Smooth muscle cell of the brain vasculature (primary cell): ENCODE results near the gene SEL1L.
"Not testable (repeated sequence)": the region's sequence is repeated elsewhere in the genome, so short reads cannot be mapped to it uniquely, and the experiment has no call there.

Experiments
- DNase-seq: peaks from one replicate; pipeline ENCODE4 v3.0.0-alpha.2; 2012; ENCODE audit warnings: low read depth, low spot score

SEL1L gene

DNA sequence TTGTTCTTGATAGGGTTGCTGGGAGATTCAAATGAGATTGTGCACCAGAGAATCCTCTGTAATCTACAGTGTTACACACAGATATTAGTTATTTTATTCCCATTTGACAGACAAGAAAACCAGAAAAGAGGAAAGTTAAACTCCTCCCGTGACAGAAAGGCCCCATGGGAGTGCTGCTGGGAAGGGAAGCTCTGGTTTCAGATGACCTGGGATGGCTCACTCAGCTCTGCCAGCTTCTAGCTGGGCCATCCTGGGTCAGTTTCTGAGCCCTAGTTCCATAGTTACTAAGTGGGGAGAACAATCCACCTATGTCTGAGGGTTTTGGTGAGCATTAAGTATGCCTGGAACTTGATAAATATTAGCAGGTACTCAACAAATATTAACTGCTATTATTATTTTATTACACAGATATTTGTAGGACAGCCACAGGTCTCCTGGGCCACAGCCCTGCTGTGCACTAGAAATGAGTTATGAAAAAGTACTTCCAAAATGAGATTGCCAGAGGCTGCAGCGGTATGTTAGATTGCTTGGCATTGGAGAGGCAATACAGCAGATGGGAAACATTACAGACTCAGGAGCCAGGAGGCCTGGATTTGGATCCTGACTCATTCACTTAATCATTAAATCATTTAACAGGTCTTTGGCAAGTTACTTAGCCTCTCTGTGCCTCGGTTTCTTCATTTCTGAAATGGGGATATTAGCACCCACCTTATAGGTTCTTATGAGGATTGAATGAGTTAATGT is 86.5 kb downstream of the SEL1L start:
- DNase-seq = no peak

DNA sequence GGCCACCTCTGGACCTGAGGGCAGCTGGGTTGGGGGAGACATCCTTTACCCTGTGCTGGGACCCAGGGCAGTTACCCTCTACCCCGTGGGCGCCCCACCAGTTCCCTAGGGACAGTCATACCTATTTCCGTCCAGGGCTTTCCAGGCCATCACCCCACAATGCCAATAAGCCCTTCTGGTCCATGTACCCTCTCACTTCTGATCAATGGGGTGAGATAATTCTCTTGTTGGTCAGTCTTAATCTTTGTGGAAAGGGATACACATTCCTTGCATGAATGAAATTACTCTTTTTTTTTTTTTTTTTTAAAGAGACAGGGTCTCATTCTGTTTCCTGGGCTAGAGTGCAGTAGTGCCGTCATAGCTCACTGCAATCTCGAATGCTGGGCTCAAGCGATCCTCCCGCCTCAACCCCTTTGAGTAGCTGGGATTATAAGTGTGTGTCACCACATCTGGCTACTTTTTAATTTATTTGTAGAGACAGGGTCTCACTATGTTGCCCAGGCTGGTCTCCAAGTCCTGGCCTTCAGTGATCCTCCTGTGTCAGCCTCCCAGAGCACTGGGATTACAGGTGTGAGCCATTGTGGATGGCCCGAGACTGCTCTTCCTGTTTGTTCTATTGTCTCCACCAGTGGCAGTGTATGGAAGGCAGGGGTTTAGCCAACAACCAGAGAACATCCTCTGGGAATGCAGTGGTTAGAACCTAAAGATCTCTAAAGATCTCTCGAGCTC is 87.2 kb downstream of the SEL1L start:
- DNase-seq = no peak

DNA sequence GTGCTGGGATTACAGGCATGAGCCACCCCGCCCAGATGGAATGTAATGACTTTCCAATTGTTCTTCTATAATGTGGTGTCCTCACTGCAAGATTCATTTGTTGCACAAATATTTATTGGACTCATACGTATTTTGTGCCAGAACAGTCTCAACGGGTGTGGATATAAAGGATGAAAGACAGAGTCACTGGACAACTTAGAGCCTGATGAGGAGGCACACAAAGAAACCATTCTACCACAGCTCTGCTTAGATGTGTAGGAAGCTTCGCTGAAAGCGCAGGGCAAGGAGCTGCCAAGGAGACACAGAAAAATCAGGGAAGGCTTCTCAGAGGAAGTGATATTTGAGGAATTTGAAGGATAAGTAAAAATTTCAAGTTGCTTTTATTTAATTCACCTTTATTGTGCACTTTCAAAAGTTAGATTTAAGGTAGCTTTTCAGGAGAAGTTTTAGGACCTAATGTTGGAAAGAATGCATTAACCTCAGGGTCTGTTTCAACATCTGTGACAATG is 92.0 kb downstream of the SEL1L start:
- no peak for DNase-seq

- no peak for DNase-seq
Measured at GRCh38 chr14:81440041-81440440, 93.6 kb downstream of the SEL1L start.

DNA sequence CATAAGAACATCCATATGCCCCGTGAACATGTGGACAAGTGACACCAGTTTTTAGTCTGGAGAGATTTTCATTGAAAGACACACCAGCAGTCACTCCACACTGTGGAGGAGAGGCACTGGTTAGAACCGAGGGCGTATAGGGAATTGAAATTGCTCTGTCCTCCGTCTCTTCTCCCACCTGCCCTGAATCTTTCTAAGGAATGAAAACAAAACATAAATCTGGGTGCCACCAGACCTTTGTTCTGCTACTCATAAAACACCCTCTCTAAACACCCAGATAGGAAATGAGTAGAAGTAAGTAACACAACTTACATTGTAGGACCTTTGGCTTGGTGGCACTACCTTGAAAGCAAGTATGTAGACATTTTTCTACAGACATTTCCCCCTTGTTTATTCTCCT is 96.4 kb downstream of the SEL1L start:
- DNase-seq = no peak

- no peak for DNase-seq
Measured at GRCh38 chr14:81436296-81437138, 97.1 kb downstream of the SEL1L start.

- DNase-seq = no peak
Measured at GRCh38 chr14:81435391-81436295, 98.0 kb downstream of the SEL1L start.

DNA sequence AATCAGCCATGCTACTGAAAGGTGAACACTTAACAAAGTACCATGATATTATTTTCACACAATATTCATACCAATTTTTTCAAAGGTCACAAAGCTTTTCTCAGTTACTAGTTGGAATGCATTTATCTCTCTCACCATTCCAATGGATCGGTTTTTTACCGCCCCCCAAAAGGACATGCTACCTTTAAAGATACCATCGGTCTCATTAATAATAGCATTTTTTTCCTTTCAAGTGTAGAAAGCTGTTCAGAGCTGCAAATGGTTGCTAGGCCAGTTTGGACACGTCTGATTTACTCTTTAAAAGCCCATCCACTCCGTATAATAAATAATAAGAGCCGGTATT is 98.6 kb downstream of the SEL1L start:
- no peak for DNase-seq

GRCh38 chr14:81434230-81434629 is 99.4 kb downstream of the SEL1L start:
- DNase-seq = no peak

DNA sequence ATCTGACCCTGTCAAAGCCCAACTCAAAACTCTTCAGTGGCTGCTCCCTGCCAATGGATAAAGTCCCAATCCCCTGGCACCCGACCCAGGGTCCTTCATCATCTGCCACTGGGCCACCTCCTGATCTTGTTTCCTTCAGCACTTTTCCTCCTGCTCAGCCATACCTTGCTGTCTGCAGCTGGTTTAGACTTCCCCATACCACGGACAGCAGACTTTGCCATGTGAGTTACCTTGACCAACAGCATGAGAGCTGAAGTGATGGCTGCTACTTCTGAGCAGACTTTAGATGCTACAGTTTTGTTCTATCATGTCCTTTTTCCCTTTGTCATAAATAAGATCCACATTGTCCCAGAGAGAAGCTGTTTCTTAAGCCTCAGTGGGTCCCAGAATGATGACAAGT is 100.3 kb downstream of the SEL1L start:
- no peak for DNase-seq

DNA sequence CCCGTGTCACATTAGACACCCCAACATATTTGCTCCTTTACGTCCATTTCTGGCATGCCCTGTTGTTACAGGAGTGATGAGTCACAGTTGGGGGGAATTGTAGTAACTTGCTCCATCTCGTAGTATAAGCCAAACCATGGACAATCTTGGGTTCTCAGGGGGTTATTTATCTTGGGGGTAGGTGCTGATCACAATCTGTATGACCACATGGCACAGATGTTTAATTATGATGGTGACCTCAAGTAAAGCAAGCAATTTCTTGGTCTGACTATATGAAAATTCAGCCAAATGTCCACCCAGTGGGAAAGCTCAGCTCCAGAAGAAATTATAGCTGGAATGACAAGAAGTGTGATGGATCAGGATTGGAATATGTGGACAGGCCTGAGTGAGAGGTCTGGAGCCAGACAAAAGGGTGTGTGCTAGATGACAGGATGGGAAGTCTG is 101.4 kb downstream of the SEL1L start:
- no peak for DNase-seq

DNA sequence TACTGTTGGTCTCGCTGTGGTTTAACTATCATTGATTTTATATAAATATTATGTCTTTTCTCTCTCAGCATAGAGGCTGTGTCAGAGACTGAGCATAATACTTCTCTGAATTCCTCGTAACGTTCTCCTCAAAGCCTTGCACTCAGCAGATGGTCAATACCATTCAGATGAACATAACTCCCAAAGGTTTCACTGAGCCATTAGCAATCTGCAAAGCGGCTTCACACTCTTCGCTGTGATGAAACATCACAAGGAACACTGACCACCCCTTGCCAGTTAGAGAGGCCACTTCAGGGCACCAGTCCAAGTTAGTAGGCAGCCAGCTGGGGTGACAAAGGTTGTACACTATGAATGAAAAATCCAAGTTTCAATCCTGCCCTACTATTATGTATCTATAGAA is 103.4 kb downstream of the SEL1L start:
- no peak for DNase-seq

GRCh38 chr14:81429749-81430148 is 103.9 kb downstream of the SEL1L start:
- not testable (repeated sequence) for DNase-seq

GRCh38 chr14:81429028-81429427 is 104.6 kb downstream of the SEL1L start:
- no peak for DNase-seq

DNA sequence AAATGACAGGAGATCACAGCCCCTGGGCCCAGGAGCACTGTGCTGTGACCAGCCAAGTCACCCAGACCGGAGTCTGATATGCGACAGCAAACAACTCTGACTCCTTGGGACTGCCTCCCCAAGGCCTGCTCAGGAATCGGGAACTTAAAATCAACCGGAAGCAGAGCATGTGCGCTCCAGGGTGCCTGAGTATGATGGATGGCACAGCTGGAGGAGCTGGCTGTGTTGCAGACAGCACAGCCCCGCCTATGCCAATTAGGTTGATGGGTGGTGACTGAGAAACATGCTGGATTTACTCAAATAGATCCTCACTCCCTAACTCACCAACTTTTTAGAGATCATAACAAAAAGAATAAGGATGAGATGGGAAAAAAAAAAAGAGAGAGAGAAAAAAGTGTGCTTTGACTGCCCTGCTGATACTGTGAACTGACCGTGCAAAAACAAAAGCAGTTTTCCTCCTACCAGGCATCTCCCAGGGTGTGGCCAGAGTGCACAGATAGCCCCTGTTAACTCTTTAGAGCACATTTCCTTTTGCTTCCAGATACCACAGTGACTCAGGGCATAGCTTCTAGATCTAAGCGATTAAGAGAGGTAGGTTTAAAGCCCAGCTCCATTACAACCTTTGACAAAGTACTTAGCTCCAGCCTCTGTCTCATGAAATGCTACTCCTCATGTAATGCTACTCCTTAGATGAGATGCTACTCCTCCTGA is 106.2 kb downstream of the SEL1L start:
- DNase-seq = no peak

DNA sequence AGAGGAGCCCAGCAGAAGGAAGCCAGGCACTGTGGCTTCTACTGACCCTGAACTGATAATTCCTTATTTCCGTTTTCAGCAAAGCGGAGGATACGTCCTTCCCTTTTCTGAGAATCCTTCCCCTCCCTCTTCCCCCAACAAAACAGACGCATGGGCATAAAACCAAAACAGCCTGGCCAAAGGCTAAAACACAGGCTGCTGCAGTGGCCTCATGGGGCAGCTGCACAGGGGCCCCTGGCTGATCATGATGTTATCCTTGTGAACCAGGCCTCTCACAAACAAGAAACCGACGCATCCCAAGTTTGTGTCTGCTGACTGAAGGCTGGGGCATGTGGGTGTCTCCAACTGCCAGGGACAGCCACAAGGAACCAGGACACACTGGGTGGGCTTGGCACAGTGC is 110.1 kb downstream of the SEL1L start:
- no peak for DNase-seq
